ENCODE data around the gene TAAR8. TPM values are rescaled to one million over a fixed set of nuclear protein-coding genes. Genes with fewer than 3 reads are reported as not detected.
A peak's percentile ranks its signal among the peaks of the same experiment; 100 is the strongest.

TAAR8 gene
- total and polyA plus RNA-seq, 2 of the 13 experiments (the other 11 are each of a cell fraction or from before 2014, with no cell fraction given), result 0.07 TPM; not detected in 1

DNA sequence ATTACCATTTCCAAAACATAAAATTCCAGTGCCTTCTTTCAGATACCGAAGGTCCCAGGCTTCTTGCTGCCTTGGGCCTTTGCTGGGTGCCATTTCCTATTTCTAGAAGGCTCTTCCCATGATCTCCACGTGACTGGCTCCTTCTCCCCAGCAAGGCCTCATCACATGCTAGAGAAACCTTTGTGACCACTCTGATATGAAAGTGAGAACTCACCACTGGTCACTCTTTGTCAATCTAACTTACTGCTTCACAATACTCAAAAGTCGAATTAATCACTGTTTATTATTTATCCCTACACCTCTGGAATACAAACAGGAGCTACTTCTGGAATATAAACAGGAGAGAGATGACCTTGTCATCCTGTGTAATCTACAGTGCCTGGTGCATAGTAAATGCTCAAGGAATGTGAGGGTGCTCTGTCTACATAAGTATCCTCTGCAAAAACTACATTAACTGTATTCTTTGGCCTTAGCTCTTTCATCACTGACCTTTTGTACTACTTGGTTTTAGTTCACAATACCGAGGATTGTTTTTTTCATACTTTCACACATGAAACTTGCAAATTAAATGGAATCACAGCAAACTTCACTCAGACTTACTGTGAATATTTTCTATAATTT is 41.2 kb upstream of the TAAR8 start (continued):
- TF ChIP-seq, protein P1, sequence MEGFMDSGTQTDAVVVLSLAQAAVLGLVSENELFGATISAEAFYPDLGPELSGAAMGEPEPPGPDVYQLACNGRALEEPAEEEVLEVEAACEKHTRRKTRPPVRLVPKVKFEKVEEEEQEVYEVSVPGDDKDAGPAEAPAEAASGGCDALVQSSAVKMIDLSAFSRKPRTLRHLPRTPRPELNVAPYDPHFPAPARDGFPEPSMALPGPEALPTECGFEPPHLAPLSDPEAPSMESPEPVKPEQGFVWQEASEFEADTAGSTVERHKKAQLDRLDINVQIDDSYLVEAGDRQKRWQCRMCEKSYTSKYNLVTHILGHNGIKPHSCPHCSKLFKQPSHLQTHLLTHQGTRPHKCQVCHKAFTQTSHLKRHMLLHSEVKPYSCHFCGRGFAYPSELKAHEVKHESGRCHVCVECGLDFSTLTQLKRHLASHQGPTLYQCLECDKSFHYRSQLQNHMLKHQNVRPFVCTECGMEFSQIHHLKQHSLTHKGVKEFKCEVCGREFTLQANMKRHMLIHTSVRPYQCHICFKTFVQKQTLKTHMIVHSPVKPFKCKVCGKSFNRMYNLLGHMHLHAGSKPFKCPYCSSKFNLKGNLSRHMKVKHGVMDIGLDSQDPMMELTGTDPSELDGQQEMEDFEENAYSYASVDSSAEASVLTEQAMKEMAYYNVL (CRISPR knock-in tag; IDR thresholded peaks at IDR 0.05; ENCODE audit: borderline replicate concordance), result no peak
- TF ChIP-seq SMYD3 (CRISPR knock-in tag; IDR thresholded peaks at IDR 0.05) (0 out of 2 replicates have a peak, but pooled peaks have one; percentile 26), POLR2AphosphoS5 (IDR thresholded peaks at IDR 0.05; ENCODE audit: low read depth, low read length) (no peak), CBX5 (CRISPR knock-in tag; IDR thresholded peaks at IDR 0.05; ENCODE audit: borderline replicate concordance) (no peak), TRIM24 (CRISPR knock-in tag; IDR thresholded peaks at IDR 0.05) (no peak), MAFK (conservative IDR thresholded peaks at IDR 0.05 in 1 of 2, IDR thresholded peaks at IDR 0.05 in 1 of 2; ENCODE audit: low read length in 2 of 2) (no peak), KDM5B (CRISPR knock-in tag; IDR thresholded peaks at IDR 0.05; ENCODE audit: borderline replicate concordance) (no peak), ZSCAN29 (CRISPR knock-in tag; conservative IDR thresholded peaks at IDR 0.05) (no peak), HHEX (CRISPR knock-in tag; IDR thresholded peaks at IDR 0.05) (no peak), TEAD3 (CRISPR knock-in tag; optimal IDR thresholded peaks at IDR 0.05; ENCODE audit: borderline replicate concordance) (peak; percentile 62), MYNN (CRISPR knock-in tag; IDR thresholded peaks at IDR 0.05; ENCODE audit: low read depth) (no peak), EZH2 (conservative IDR thresholded peaks at IDR 0.05; ENCODE audit: low read depth, low read length) (no peak), NCOR1 (IDR thresholded peaks at IDR 0.05; ENCODE audit: borderline replicate concordance, low read length) (no peak), RBAK (CRISPR knock-in tag; IDR thresholded peaks at IDR 0.05) (no peak), TARDBP (CRISPR knock-in tag; IDR thresholded peaks at IDR 0.05) (0 out of 2 replicates have a peak, but pooled peaks have one; percentile 38), JDP2 (CRISPR knock-in tag; IDR thresholded peaks at IDR 0.05; ENCODE audit: borderline replicate concordance) (no peak), KAT7 (CRISPR knock-in tag; IDR thresholded peaks at IDR 0.05; ENCODE audit: borderline replicate concordance) (no peak)
- TF ChIP-seq, protein P2, sequence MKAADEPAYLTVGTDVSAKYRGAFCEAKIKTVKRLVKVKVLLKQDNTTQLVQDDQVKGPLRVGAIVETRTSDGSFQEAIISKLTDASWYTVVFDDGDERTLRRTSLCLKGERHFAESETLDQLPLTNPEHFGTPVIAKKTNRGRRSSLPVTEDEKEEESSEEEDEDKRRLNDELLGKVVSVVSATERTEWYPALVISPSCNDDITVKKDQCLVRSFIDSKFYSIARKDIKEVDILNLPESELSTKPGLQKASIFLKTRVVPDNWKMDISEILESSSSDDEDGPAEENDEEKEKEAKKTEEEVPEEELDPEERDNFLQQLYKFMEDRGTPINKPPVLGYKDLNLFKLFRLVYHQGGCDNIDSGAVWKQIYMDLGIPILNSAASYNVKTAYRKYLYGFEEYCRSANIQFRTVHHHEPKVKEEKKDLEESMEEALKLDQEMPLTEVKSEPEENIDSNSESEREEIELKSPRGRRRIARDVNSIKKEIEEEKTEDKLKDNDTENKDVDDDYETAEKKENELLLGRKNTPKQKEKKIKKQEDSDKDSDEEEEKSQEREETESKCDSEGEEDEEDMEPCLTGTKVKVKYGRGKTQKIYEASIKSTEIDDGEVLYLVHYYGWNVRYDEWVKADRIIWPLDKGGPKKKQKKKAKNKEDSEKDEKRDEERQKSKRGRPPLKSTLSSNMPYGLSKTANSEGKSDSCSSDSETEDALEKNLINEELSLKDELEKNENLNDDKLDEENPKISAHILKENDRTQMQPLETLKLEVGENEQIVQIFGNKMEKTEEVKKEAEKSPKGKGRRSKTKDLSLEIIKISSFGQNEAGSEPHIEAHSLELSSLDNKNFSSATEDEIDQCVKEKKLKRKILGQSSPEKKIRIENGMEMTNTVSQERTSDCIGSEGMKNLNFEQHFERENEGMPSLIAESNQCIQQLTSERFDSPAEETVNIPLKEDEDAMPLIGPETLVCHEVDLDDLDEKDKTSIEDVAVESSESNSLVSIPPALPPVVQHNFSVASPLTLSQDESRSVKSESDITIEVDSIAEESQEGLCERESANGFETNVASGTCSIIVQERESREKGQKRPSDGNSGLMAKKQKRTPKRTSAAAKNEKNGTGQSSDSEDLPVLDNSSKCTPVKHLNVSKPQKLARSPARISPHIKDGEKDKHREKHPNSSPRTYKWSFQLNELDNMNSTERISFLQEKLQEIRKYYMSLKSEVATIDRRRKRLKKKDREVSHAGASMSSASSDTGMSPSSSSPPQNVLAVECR (CRISPR knock-in tag; IDR thresholded peaks at IDR 0.05; ENCODE audit: borderline replicate concordance), result 0 out of 2 replicates have a peak, but pooled peaks have one; percentile 17
- TF ChIP-seq, protein P3, sequence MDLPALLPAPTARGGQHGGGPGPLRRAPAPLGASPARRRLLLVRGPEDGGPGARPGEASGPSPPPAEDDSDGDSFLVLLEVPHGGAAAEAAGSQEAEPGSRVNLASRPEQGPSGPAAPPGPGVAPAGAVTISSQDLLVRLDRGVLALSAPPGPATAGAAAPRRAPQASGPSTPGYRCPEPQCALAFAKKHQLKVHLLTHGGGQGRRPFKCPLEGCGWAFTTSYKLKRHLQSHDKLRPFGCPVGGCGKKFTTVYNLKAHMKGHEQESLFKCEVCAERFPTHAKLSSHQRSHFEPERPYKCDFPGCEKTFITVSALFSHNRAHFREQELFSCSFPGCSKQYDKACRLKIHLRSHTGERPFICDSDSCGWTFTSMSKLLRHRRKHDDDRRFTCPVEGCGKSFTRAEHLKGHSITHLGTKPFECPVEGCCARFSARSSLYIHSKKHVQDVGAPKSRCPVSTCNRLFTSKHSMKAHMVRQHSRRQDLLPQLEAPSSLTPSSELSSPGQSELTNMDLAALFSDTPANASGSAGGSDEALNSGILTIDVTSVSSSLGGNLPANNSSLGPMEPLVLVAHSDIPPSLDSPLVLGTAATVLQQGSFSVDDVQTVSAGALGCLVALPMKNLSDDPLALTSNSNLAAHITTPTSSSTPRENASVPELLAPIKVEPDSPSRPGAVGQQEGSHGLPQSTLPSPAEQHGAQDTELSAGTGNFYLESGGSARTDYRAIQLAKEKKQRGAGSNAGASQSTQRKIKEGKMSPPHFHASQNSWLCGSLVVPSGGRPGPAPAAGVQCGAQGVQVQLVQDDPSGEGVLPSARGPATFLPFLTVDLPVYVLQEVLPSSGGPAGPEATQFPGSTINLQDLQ (CRISPR knock-in tag; IDR thresholded peaks at IDR 0.05), result no peak

Measured in HepG2 (cell line).